Activated naive CD8-positive, alpha-beta T cell treated with anti-CD3 and anti-CD28 coated beads, Interleukin-2, amount 50 U/mL, for 24 hours (primary cell): ENCODE results near the gene SIRT4.
A peak's percentile ranks its signal among the peaks of the same experiment; 100 is the strongest.

Experiments used
- ATAC-seq: fragments of 150-1000 bp; cut with Tn5 transposase; one replicate; pipeline ENCODE4 v1.10.0; 2021
- DNase-seq: peaks from one replicate; pipeline ENCODE4 v3.0.0; 2021
- H3K27ac Mint-ChIP-seq: one replicate; pipeline ENCODE4 v1.8.0; 2021; ENCODE audit warnings: mild to moderate bottlenecking, mixed read lengths
- H3K27me3 Mint-ChIP-seq: one replicate; pipeline ENCODE4 v1.8.0; 2021; ENCODE audit warnings: mixed read lengths
- H3K36me3 Mint-ChIP-seq: one replicate; pipeline ENCODE4 v1.8.0; 2021; ENCODE audit warnings: low read depth, mixed read lengths
- H3K4me1 Mint-ChIP-seq: one replicate; pipeline ENCODE4 v1.8.0; 2021; ENCODE audit warnings: mixed read lengths
- H3K4me3 Mint-ChIP-seq: one replicate; pipeline ENCODE4 v1.8.0; 2021; ENCODE audit warnings: mild to moderate bottlenecking, moderate library complexity, mixed read lengths
- H3K9me3 Mint-ChIP-seq: one replicate; pipeline ENCODE4 v1.8.0; 2021; ENCODE audit warnings: mixed read lengths

SIRT4 gene

DNA sequence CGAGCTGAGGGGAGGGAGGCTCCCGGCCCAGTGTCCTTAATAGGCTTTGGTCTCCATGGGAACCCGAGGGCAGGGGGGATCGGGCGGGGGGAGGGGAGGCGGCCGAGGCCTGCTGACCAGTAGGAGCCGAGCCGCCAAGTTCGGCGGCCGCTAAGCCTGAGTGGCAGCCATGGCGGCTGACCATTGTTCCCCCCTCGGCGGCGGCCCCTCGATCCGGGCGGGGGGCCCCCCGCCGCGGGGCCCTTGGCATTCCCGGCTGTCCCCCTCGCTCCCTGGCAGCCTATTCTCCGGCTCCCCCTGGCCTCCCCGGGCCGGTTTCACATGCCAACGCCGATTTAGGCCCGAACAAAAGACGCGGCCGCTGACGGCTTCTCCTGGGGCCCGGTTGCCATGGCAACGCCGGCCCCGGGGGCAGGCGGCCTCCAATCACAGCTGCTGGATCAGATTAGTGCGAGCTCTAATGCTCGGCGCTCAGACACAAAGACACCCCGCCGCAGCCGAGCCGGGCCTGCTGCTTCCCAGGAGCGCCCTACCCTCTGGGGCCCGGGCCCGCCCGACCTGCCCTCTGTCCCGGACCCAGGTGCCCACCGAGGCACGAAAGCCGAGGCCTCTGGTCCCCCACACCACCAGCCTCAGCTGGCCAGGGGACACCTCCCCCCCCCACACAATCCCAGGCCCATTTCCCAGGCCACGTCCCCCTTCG is 59.5 kb downstream of the SIRT4 start:
- ATAC-seq = peak; percentile 42
- Mint-ChIP-seq H3K9me3 (no peaks in the 10 kb centered on the region), H3K27ac (no peak overlapping the region), H3K27me3 (peaks cover 65% of the 10 kb centered on the region), H3K4me1 (peaks cover 7% of the 10 kb centered on the region), H3K36me3 (no peaks in the 10 kb centered on the region), H3K4me3 (no peak overlapping the region)
- DNase-seq = peak; percentile 24
